Sciatic nerve (tissue), 2 donors: Measurements from ENCODE around the gene MAP3K5. TPM values are rescaled to one million over a fixed set of nuclear protein-coding genes. Genes with fewer than 3 reads are reported as not detected.

Source experiments
- ATAC-seq: fragments of 200-7000 bp; cut with Tn5 transposase; one replicate; pipeline ENCODE4 v1.9.1; 2020; ENCODE audit warnings: mild to moderate bottlenecking, moderate library complexity
- DNase-seq: peaks from one replicate; pipeline ENCODE4 v3.0.0-alpha.2; 2020; ENCODE audit warnings: low spot score
- intact Hi-C: fragments of 100-400 bp; cut with DNase I; formaldehyde crosslinking; loops from one replicate; pipeline ENCODE4 v1.14.2; 2022
- total RNA-seq: library from RNA; stranded (reverse); fragmentation: NEBNext Ultra II Directional; extraction: Animal tissue kit (Norgen Biotek cat#: 25700); gene quantifications from one replicate; pipeline ENCODE4 v1.2.1, GENCODE V29; 2021
- donor health status: DM: no; HTN: no; CAD: no.
- donor health status: DM: no; HTN: no; CAD: no.

MAP3K5 gene
- total RNA-seq, 1 donor from 2014 or later: 18.9 TPM

DNA sequence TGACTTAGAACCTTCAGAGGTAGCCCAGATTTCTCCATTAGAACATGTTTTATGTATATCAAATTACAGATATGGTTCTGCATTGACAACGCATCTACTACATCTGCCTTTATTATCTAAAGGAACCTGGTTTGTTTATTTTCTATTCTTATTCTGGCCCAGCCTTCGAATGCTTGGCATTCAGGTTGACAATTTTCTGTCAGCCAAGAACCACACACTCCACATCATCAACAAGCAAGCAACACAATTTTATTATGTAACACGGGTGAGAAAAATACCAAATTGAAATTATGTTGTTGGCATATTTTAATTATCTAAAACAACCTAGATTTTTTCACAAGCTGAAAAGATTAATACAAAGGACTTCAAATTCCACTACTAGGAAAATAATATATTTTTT lies 14.6 kb downstream of the MAP3K5 start:
- intact Hi-C loops: no loop called here
- DNase-seq: no peak
- no peak for ATAC-seq

DNA sequence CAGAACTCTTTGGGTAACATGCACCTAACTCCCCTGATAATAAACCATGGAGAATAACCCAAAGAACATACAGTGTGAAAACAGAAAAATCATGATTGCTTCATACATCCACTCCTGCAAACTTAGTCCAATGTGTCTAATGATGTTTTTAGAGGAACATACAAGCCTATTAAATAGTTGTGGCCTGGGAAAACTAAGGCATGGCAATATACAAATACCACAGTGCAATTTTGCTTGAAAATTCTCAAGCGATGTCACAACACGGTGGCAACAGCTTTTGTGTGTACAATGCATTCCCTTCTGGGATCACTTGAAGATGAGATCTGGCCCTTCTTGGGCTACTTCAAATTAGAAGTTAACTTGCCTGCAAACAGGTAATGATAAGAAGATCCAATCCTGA lies 16.7 kb downstream of the MAP3K5 start:
- DNase-seq (no peak), ATAC-seq (no peak)
- intact Hi-C loops: no loop called here

DNA sequence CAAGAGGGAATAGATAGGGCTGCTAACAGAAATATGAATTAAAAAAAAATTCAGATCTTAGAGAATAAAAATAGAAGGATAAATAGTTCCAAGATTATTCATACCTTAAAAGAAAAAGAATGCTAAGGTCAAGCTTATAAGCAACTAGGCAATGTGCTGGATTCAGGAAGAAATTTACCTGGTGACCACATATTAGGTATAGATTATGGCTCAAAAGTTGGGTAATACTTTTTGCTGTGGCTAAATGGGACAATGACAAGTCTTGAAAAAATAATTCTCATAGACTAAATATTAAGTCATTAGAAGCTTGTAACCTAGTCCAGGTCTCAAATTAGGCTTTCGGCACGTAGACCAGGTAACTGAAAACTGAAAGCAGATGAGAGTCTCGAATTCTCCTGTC lies 17.2 kb downstream of the MAP3K5 start:
- intact Hi-C loops: no loop called here
- no peak for DNase-seq
- ATAC-seq: no peak

DNA sequence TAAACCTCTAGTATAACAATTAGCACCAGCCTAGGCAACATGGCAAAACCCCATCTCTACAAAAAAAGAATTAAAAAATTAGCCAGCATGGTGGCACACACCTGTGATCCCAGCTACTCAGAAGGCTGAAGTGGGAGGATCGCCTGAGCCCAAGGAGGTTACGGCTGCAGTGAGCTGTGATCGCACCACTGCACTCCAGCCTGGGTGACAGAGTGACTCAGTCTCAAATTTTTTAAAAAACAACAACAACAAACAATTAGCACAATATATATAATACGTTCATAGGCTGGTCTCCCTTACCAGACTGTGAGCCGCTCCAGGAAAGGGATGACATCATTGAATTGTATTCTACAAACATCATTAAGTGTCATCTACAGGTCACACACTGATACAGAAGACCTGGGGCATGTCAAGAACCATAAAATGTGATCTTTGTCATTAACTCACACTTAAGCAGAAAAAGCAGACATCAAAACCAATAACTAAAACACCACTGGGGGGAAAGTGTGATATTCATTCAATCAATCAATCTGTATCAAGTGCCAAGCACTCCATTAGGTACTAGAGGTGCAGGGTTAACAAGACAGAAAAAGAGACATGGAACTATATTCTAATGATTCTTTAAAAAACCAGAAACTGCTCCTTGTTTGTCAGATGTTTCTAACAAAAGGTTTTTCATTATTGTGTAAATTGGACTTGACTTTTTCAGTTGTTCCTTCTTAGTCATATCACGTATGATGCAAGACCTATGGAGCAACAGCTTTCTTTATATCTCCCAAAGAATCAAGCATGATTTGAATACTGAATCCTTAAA lies 17.8 kb downstream of the MAP3K5 start:
- ATAC-seq (no peak), DNase-seq (no peak)

DNA sequence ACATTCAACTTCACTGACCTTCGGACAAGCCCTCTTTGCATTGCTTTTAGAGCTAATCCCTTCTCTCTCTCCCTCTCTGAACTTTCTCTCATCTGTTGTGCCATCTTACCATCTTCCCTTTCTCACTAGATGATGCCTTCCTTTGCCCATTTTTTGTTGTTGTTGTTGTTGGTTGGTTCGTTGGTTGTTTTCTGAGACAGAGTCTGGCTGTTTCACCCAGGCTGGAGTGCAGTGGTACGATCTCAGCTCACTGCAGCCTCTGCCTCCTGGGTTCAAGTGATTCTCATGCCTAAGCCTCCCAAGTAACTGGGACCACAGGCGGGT lies 18.8 kb downstream of the MAP3K5 start:
- intact Hi-C loops: no loop called here
- DNase-seq (no peak), ATAC-seq (no peak)

More for the DNA sequence above, 17.8 kb downstream of the MAP3K5 start:
- intact Hi-C loops: no loop called here

DNA sequence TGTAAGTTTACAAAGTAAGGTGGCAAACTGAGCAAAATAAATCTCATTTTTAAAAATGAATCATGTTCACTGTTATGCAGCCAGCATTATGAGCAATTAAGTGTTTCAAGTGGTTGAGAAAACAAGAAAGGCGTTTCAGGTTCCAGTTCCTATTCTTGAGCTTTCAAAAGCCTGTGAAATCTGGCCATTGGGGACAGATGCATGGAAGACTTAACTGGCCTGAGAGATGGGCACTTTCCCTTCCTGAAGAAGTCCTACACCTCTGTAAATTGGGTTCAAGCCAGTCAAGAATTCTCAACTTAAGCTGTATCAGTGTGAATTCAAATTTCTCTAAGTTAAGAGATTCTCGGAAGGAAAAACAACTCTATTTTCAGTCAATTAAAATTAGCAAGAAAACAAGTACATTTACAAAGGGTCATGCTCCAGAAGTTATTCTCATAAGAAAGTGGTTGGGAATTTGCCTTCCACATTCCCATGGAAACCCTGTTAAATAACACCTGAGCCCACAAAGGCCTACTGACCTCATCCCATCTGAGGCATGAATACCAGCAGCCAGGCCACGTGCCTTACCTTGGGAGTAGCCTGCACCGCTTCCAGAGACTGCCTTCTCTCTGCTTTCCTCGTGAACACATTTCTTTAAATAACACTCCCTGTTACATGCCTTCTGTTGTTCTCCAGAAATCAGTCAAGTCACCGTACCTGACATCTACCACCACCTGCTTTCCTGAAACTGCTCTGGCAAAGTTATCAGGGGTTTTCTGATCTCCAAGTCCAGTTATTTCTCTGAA lies 19.4 kb downstream of the MAP3K5 start:
- intact Hi-C loops: no loop called here
- ATAC-seq: peak; percentile 94

DNA sequence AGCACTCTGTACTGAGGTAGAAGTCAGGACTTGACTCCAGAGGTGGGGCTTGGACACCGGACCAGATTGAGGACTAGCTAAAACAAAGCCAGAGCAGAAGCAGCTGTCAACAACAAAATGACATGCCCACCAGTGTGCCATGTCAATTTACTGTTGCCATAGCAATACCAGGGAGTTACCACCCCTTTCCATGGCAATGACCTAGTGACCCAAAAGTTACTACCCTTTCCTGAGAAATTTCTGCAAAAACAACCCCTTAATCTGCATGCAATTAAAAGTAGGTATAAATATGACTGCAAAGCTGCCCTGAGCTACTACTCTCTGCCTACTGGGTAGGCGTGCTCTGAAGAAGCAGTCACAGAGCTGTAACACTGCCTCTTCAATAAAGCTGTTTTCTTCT lies 21.0 kb downstream of the MAP3K5 start:
- ATAC-seq: no peak

More for the DNA sequence above, 19.4 kb downstream of the MAP3K5 start:
- DNase-seq: no peak

DNA sequence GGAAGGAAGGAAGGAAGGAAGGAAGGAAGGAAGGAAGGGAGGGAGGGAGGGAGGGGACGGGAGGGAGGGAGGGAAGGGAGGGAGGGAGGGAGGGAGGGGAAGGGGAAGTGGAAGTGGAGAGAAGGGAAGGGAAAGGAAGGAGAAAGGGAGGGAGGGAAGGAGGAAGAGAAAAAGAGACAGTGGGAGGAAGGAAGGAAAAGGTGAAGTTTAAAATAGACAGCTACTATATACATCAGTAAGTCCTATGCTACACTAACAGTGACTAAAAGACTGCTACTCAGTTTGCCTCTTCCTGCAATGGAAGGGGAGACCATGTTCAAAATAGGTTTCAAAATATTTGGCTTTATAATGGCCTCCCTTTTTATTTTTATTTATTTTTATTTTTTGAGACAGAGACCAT lies 22.5 kb downstream of the MAP3K5 start:
- ATAC-seq: no peak
- DNase-seq: no peak
- intact Hi-C loops: no loop called here

More for the DNA sequence above, 21.0 kb downstream of the MAP3K5 start:
- intact Hi-C loops: no loop called here
- DNase-seq: no peak

DNA sequence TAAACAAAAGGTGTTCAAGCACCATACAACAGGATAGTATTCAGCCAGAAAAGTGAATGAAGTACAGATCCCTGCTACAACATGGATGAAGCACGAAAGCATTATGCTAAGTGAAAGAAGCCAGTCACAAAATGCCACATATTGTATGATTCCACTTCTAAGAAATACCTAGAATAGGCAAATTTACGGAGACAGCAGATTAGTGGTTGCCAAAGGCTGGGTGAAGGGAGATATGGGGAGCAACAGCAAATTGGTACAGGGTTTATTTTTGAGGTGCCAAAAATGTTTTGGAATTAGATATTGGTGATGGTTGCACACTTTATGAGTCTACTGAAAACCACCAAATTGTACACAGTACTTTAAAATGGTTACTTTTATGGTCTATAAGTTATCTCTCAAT lies 23.2 kb downstream of the MAP3K5 start:
- DNase-seq (no peak), ATAC-seq (no peak)
- intact Hi-C loops: no loop called here

DNA sequence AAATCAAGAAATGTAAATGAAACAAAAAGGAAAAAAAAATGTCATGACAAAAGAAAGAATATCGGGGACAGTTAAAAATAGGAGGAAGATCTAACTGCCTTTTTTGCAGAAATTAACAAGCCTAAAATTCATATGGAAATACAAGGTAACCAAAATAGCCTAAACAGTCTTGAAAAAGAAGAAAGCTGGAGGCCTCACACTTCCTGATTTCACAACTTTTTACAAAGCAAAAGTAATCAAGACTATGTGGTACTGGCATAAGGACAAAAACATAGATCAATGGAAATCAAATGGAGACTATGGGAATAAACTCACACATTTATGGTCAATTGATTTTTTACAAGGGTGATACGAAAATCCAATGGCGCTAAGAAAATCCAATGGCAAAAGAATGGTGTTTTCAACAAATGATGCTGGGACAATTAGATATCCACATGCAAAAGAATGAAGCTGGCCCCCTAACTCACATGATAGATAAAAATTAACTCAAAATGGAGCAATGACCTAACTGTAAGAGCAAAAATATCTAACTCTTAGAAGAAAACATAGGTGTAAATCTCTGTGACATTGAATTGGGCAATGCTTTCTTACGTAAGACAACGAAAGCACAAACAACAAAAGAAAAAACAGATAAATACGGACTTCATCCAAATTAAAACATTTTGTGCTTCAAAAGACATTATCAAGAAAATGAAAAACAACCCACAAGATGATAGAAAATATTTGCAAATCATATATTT lies 24.5 kb downstream of the MAP3K5 start:
- DNase-seq: no peak
- ATAC-seq: no peak
- intact Hi-C loops: no loop called here

DNA sequence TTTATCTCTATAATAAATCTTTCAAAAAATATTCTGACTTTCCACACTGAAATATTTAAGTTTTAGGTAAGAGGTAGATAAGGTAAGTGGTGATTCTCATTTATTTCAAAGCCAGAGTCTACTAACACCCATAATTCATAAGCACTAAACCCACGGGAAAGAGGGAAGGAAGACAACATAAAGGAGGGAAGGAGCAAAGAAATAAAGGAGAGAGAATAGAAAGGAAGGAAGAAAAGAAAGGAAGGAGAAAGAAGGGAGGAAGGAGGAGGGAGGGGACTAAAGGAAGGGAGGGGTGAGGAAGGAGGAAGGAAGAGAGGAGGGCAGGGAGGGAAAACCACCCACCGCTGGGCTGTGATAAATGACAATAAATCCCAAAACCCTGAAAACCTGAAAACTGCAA lies 25.2 kb downstream of the MAP3K5 start:
- ATAC-seq (no peak), DNase-seq (no peak)
- intact Hi-C loops: no loop called here

DNA sequence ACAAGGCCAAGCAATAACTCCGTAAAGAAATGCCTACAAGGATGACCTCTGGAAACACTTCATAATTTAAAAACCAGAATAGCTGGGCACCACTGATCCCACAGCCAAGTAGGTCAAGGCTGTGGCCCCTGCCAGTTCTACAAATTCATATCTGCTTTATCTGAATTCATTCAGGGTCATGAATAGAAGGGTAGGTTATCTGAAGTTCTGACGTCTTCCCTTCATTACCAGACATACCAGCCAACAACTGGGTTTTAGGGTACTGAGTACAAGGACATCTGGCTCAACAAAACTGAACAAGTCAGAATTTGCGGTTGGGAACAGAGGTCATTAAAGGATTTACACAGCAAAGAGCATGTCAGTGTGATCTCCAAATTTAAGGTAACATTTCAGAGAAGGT lies 26.0 kb downstream of the MAP3K5 start:
- no peak for ATAC-seq

DNA sequence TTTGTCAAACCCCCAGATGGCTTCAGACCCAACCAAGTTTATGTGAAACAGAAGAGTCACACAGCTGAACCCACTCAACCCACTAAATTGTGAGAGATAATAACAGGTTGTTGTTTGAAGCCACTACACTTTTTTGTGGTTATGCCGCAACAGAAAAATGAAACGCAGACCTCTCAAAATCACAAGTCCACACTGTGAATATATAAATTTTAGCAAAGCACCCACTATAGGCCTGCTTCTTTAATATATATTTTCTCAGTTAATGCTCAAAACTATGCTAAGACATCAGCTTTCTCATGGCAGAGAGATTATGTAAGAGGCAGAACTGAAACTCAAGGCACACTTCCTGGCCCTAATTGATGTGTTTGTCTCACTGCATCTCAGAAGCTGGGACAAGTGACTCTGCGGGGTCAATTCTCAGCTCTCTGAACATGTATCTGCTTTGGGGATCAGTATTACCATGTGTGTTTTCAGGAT lies 27.7 kb downstream of the MAP3K5 start:
- no peak for DNase-seq
- no peak for ATAC-seq
- intact Hi-C loops: no loop called here

More for the DNA sequence above, 26.0 kb downstream of the MAP3K5 start:
- intact Hi-C loops: no loop called here
- no peak for DNase-seq

DNA sequence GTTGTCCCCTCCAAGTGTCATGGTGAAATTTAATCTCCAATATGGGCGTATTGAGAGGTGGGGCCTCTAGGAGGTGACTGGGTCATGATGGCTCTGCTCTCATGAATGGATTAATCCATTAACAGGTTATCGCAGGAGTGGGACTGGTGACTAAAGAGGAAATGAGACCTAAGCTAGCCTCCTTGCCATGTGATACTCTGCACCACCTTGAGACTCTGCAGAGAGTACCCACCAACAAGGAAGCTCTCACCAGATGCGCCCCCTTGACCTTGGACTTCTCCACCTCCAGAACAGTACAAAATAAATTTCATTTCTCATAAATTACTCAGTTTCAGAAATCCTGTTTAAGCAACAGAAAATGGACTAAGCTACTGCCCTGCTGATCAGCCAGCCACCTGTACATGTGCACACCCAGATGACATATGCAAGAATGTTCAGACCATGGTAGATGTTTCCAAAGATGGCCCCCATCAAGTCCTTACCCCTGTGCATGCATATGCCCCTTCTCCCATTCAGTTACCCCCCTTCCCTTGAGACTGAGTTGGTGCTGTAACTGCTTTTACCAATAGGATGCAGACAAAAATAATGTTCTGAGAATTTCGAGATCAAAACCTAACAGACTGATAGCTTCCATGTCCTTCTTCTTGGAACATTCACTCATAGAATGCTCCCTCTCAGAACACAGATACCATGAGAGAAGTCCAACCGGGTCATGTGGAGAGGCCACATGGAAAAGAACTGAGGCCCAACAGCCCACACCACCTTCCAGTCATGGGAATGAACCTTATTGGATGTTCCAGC lies 28.4 kb downstream of the MAP3K5 start:
- DNase-seq (no peak), ATAC-seq (no peak)
- intact Hi-C loops: no loop called here

DNA sequence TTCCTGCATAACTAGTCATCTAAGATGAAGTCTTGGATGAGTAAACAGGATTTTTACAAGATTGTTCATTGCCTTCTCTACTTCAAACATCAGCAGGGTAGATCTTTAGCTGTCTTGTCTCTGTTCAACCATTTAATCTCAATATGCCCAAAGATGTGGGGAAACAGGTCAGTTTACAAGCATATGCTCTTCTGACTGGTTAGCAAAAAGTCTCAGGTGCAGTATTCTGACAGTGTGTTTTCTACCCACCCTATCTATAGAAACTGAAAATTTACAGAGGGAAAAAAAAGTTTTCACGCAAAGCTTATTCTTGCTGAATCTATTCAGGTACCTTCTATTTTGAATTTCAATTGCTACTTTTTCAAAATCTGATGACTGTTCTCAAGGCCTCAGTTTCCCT lies 29.0 kb downstream of the MAP3K5 start:
- no peak for ATAC-seq
- intact Hi-C loops: no loop called here
- DNase-seq: no peak

DNA sequence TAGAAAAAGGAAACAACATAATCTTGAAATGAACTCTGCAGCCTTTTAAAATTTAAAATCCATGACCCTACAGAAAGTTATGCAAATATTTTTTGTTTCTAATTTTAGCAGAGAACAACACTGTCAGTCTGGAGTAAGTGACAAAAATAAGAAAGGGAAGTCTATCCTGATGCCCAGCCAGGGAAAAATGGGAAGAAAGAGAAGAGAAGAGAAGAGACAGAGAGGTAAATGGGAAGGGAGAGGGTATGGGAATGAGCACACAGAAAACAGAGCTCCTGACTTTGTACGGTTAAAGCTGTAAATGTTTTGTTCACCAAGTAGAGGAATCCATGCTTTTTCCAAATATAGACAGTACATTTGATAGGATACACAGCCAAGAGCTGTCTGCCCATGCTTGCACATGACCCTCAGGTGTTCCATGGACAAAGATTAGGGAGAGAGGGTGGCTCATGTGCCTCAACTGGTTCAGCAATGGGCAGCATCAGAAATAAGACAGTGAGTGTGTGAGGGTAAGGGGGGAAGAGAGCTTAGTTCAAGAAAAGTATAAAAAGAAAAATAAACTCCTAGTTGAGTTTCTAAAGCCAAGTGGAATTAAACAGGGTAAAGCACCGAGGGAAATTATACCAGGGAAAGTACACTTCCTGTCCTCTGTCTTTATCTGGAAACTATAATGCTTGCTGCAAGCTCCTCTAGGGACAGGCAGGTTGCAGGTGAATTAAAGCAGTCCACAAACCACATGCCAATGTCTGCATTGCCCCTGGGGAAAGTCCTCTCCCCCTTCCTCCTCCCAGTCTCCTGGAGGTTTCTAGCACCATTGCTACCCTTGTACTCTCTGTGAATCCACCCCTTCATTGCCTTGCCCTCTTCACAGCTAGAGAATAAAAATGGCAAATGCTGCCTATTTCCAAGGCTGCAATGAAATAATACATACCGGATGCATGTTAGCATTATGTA lies 30.0 kb downstream of the MAP3K5 start:
- peak; percentile 14 for ATAC-seq
- DNase-seq: no peak
- intact Hi-C loops: no loop called here

DNA sequence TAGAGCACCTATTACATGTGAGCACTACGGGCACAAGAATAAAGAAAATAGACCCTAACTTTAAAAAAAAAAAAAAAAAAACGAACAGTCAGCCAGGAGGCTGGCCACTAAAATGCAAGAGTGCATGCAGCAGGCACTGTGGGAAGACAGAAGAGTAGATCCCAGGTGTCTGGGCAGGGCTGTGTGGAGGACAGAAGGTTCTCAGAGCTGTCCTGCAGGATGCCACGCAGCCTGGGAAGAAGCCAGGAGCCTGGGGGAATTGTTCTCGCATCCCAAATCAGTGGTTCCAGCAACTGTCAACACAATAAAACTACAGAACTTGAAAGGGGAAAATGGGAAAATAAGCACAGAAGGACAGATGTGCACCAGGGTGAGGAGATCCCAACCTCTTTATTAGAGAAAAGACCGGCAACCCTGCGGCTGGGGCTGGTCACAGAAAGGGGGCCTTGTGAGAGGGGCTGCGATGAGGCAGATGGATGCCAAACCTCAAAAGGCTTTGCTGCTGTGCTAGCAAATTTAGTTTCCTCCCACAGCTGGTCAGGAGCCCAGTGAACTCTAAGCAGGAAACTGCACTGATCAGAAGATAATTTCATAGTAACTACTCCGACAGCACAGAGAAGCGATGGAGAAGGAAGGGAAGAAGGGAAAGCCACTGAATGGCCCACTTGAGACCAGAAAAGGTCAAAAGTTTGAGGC lies 30.9 kb downstream of the MAP3K5 start:
- intact Hi-C loops: no loop called here
- no peak for DNase-seq
- ATAC-seq: peak; percentile 86
